HEK293 (cell line): ENCODE data around the gene MPV17.

ENCODE experiments used
- CTCF ChIP-seq: fragments of 450-650 bp; formaldehyde crosslinking; IDR thresholded peaks from 2 replicates; pipeline ENCODE4 v1.5.1; 2016; ENCODE audit warnings: missing biosample characterization, missing genetic modification characterization
- ZBTB11 ChIP-seq: fragments of 450-650 bp; formaldehyde crosslinking; conservative IDR thresholded peaks from 2 replicates; pipeline ENCODE4 v1.5.1; 2016; ENCODE audit warnings: low read depth, missing biosample characterization, missing genetic modification characterization
- ZBTB20 ChIP-seq: fragments of 450-650 bp; formaldehyde crosslinking; IDR thresholded peaks from 2 replicates; pipeline ENCODE4 v1.5.1; 2016; ENCODE audit warnings: missing biosample characterization, missing genetic modification characterization
- ZBTB26 ChIP-seq: fragments of 450-650 bp; formaldehyde crosslinking; optimal IDR thresholded peaks from 2 replicates; pipeline ENCODE3; 2016; ENCODE audit warnings: missing biosample characterization, mild to moderate bottlenecking, missing genetic modification characterization
- ZNF548 ChIP-seq: fragments of 450-650 bp; formaldehyde crosslinking; IDR thresholded peaks from 2 replicates; pipeline ENCODE4 v1.5.1; 2016; ENCODE audit warnings: missing biosample characterization, missing genetic modification characterization
- ZNF777 ChIP-seq: fragments of 450-650 bp; formaldehyde crosslinking; IDR thresholded peaks from 2 replicates; pipeline ENCODE4 v1.5.1; 2017; ENCODE audit warnings: missing biosample characterization, missing genetic modification characterization, borderline replicate concordance

- no peak for TF ChIP-seq ZNF548
- TF ChIP-seq ZBTB11 (tag by site-specific recombination): no peak
- no peak for TF ChIP-seq CTCF (tag by site-specific recombination)
- no peak for TF ChIP-seq ZBTB20 (tag by site-specific recombination)
- no peak for TF ChIP-seq ZBTB26 (tag by site-specific recombination)
- TF ChIP-seq ZNF777: no peak
Measured at GRCh38 chr2:27288610-27289009, 34.3 kb downstream of the MPV17 start.
